HCT116 (cell line): ENCODE results near the gene BRSK2. TPM values are rescaled to one million over a fixed set of nuclear protein-coding genes. Genes with fewer than 3 reads are reported as not detected.

Source experiments
- ATAC-seq: fragments of 200-7000 bp; cut with Tn5 transposase; 2 replicates; pipeline ENCODE4 v1.9.1; 2020; ENCODE audit warnings: mild to moderate bottlenecking, moderate library complexity
- BruUV-seq: library from RNA; stranded (reverse); fragments of 400-500 nt; replicated peaks from 2 replicates; lab custom pipeline; 2021; lab: Mats Ljungman, UMichigan
- CTCF ChIA-PET: fragments of 300-600 bp; sonication (Branson Sonifier 250); formaldehyde crosslinking; loops from one replicate; lab custom pipeline; 2021; ENCODE audit warnings: antibody characterized with exemption; lab: Charles Lee
- POLR2A ChIA-PET: fragments of 300-600, 350-600 bp; sonication (Branson Sonifier 250); formaldehyde crosslinking; loops from one replicate; lab custom pipeline; 2021; ENCODE audit warnings: antibody characterized with exemption; lab: Charles Lee
- RAD21 ChIA-PET, 2 experiments: fragments of 300-600 bp; sonication (Branson Sonifier 250); formaldehyde crosslinking; loops; one replicate each; lab custom pipeline; 2023; ENCODE audit warnings: low total read pairs in 2 of 2; ENCODE audit not compliant: uncharacterized antibody in 2 of 2, unreplicated experiment in 2 of 2, low non-redundant PET in 1 of 2; lab: Charles Lee
- DNase-seq: peaks from one replicate; pipeline ENCODE4 v3.0.0-alpha.2; 2010; ENCODE audit warnings: low read depth, low spot score
- H2AFZ ChIP-seq: fragments of 200-600 bp; shearing (Covaris generic), sonication (generic); 2 replicates; pipeline ENCODE4 v1.6.1; 2017; ENCODE audit warnings: low read depth, mixed run types, mixed read lengths, antibody characterized with exemption, low read length; ENCODE audit not compliant: poor library complexity, severe bottlenecking
- H3K27ac ChIP-seq: 2 replicates; pipeline ENCODE4 v1.5.1; 2012; ENCODE audit warnings: low read depth, low read length
- H3K27me3 ChIP-seq: fragments of 200-600 bp; sonication (generic); 2 replicates; pipeline ENCODE4 v1.6.1; 2016; ENCODE audit warnings: mixed run types, low read length, mixed read lengths; ENCODE audit not compliant: insufficient read depth
- H3K36me3 ChIP-seq, 2 experiments: fragments of 200-500 bp in 1 of 2; fragments of 200-600 bp in 1 of 2; sonication (Bioruptor generic) in 1 of 2; sonication (generic) in 1 of 2; 2 replicates each; pipeline versions ENCODE4 v1.5.1 to v1.6.1; 2014 to 2016; ENCODE audit warnings: low read length in 2 of 2, inconsistent platforms in 1 of 2, mixed read lengths in 1 of 2, mixed run types in 1 of 2; ENCODE audit not compliant: insufficient read depth in 2 of 2, control insufficient read depth in 1 of 2
- H3K4me1 ChIP-seq, 2 experiments: fragments of 200-600 bp in 1 of 2; sonication (generic) in 1 of 2; 2 replicates each; pipeline versions ENCODE4 v1.5.1 to v1.6.1; 2012 to 2017; ENCODE audit warnings: low read length in 2 of 2, inconsistent platforms in 1 of 2, mild to moderate bottlenecking in 1 of 2, mixed read lengths in 1 of 2, mixed run types in 1 of 2, moderate library complexity in 1 of 2; ENCODE audit not compliant: insufficient read depth in 2 of 2, control insufficient read depth in 1 of 2
- H3K4me2 ChIP-seq: fragments of 200-600 bp; sonication (generic); 2 replicates; pipeline ENCODE4 v1.6.1; 2017; ENCODE audit warnings: mixed run types, low read length, mixed read lengths
- H3K4me3 ChIP-seq, 2 experiments: fragments of 200-600 bp in 1 of 2; sonication (generic) in 1 of 2; replicated peaks in 1 of 2; 2 replicates each; pipeline ENCODE4 v1.5.1; 2011 to 2016; ENCODE audit warnings: low read length in 2 of 2, control low read depth in 1 of 2, low read depth in 1 of 2, mild to moderate bottlenecking in 1 of 2, mixed read lengths in 1 of 2, mixed run types in 1 of 2
- H3K79me2 ChIP-seq: fragments of 200-600 bp; sonication (generic); 2 replicates; pipeline ENCODE4 v1.6.1; 2017; ENCODE audit warnings: mild to moderate bottlenecking, mixed run types, low read length, moderate library complexity, mixed read lengths; ENCODE audit not compliant: insufficient read depth
- H3K9ac ChIP-seq: fragments of 200-600 bp; sonication (generic); 2 replicates; pipeline ENCODE4 v1.6.1; 2016; ENCODE audit warnings: low read length, mixed read lengths
- H3K9me2 ChIP-seq: fragments of 200-600 bp; sonication (generic), shearing (Covaris generic); 2 replicates; pipeline ENCODE4 v1.6.1; 2017; ENCODE audit warnings: mixed run types, mild to moderate bottlenecking, moderate library complexity; ENCODE audit not compliant: insufficient read depth
- H3K9me3 ChIP-seq, 2 experiments: fragments of 200-500 bp in 1 of 2; fragments of 200-600 bp in 1 of 2; sonication (Bioruptor generic) in 1 of 2; sonication (generic) in 1 of 2; 2 replicates each; pipeline ENCODE4 v1.6.1; 2014 to 2017; ENCODE audit warnings: low read length in 2 of 2, mixed read lengths in 2 of 2, inconsistent platforms in 1 of 2, low read depth in 1 of 2, mild to moderate bottlenecking in 1 of 2, mixed run types in 1 of 2, moderate library complexity in 1 of 2; ENCODE audit not compliant: control insufficient read depth in 1 of 2, insufficient read depth in 1 of 2
- H4K20me1 ChIP-seq: fragments of 200-600 bp; sonication (generic), shearing (Covaris generic); 2 replicates; pipeline ENCODE4 v1.6.1; 2017; ENCODE audit warnings: mixed run types, mild to moderate bottlenecking, moderate library complexity; ENCODE audit not compliant: insufficient read depth
- EGR1 ChIP-seq: IDR thresholded peaks from 2 replicates; pipeline ENCODE4 v1.6.1; 2012; ENCODE audit warnings: low read depth
- FOSL1 ChIP-seq: IDR thresholded peaks from 2 replicates; pipeline ENCODE4 v1.6.1; 2012; ENCODE audit warnings: low read depth
- JUND ChIP-seq: IDR thresholded peaks from 2 replicates; pipeline ENCODE4 v1.6.1; 2012
- POLR2A ChIP-seq: IDR thresholded peaks from 2 replicates; pipeline ENCODE4 v1.7.0; 2011; ENCODE audit warnings: borderline replicate concordance; ENCODE audit not compliant: insufficient read depth, insufficient read length; ENCODE audit errors: extremely low read depth
- POLR2AphosphoS5 ChIP-seq: IDR thresholded peaks from 2 replicates; pipeline ENCODE4 v1.6.1; 2011; ENCODE audit warnings: mild to moderate bottlenecking, low read depth, low read length, moderate library complexity
- SIN3A ChIP-seq: IDR thresholded peaks from 2 replicates; pipeline ENCODE4 v1.6.1; 2012; ENCODE audit warnings: low read depth
- SRF ChIP-seq: IDR thresholded peaks from 2 replicates; pipeline ENCODE4 v1.6.1; 2012; ENCODE audit warnings: low read depth
- YY1 ChIP-seq: IDR thresholded peaks from 2 replicates; pipeline ENCODE4 v1.6.1; 2011; ENCODE audit warnings: low read length, low read depth, moderate library complexity, mild to moderate bottlenecking; ENCODE audit not compliant: insufficient replicate concordance; ENCODE audit errors: extremely low read depth
- ZBTB33 ChIP-seq: IDR thresholded peaks from 2 replicates; pipeline ENCODE4 v1.6.1; 2011; ENCODE audit warnings: mild to moderate bottlenecking, low read length, moderate library complexity; ENCODE audit not compliant: insufficient replicate concordance; ENCODE audit errors: extremely low read depth
- ZFX ChIP-seq: fragments of 450-650 bp; IDR thresholded peaks from 2 replicates; pipeline ENCODE4 v1.6.1; 2017
- ZNF274 ChIP-seq: fragments of 200-500 bp; sonication (Bioruptor generic); IDR thresholded peaks from 2 replicates; pipeline ENCODE4 v1.6.1; 2014; ENCODE audit warnings: mild to moderate bottlenecking, low read depth, low read length, inconsistent platforms
- intact Hi-C: fragments of 100-400 bp; cut with micrococcal nuclease; formaldehyde crosslinking; loops from 2 replicates; pipeline ENCODE4 v1.10.0; 2022
- total RNA-seq: library from RNA; stranded (reverse); gene quantifications from one replicate; pipeline ENCODE4 v1.2.1, GENCODE V29; 2021; ENCODE audit not compliant: unreplicated experiment

The BRSK2 gene
- total RNA-seq, 1 experiment from 2014 or later, result 14.0 TPM

- Histone ChIP-seq H2AFZ (no peak overlapping the region), H3K4me2 (no peak overlapping the region)
- POLR2A ChIA-PET, result interaction anchor here (0.7 to 1.5 kb wide), 6 partner anchors 8 to 835 kb away, joined by 3 to 8 read pairs (median 3); no protein-coding TSS in a partner anchor
These were observed 38.3 kb upstream of the BRSK2 start for GRCh38 chr11:1351278-1351937.

More at GRCh38 chr11:1351278-1351937, 38.3 kb upstream of the BRSK2 start:
- Histone ChIP-seq H3K9me3 (no peaks in the 10 kb centered on the region), H3K9me2 (no peaks in the 10 kb centered on the region), H3K79me2 (no peaks in the 10 kb centered on the region), H3K4me3 (no peak overlapping the region), H3K27ac (no peak overlapping the region), H4K20me1 (no peaks in the 10 kb centered on the region), H3K9ac (no peak overlapping the region), H3K36me3 (no peaks in the 10 kb centered on the region), H3K4me1 (no peaks in the 10 kb centered on the region), H3K27me3 (no peaks in the 10 kb centered on the region)
- DNase-seq, result peak; percentile 69
- CTCF ChIA-PET, result interaction anchor here (1.2 kb wide), 1 partner anchor 195 kb away, joined by 3 read pairs; no protein-coding TSS in a partner anchor
- BruUV-seq, result no TSS peak
- intact Hi-C loops, result no loop called here
- TF ChIP-seq ZBTB33 (no peak), EGR1 (no peak), ZFX (no peak), FOSL1 (no peak), SRF (no peak), POLR2A (peak; percentile 98), SIN3A (peak; percentile 63; the same call in 1 of the 2 replicates), YY1 (no peak), POLR2AphosphoS5 (peak; percentile 83), JUND (no peak), ZNF274 (no peak)
- peak; percentile 67 for ATAC-seq
- RAD21 ChIA-PET, result no interaction called here
